H9 (cell line): ENCODE data around the gene FRYL. TPM values are rescaled to one million over a fixed set of nuclear protein-coding genes. Genes with fewer than 3 reads are reported as not detected.

Experiments used
- DNase-seq: peaks from one replicate; pipeline ENCODE4 v3.0.0-alpha.2; 2017
- H2AFZ ChIP-seq: one replicate; pipeline ENCODE4 v1.6.1; 2013; ENCODE audit warnings: mild to moderate bottlenecking, low read length, control low read depth, moderate library complexity
- H2AK5ac ChIP-seq: 2 replicates; pipeline ENCODE4 v1.6.1; 2013; ENCODE audit warnings: low read length, control low read depth, mixed read lengths; ENCODE audit not compliant: insufficient read length
- H2BK120ac ChIP-seq: one replicate; pipeline ENCODE4 v1.6.1; 2013; ENCODE audit warnings: low read depth, mild to moderate bottlenecking, low read length, control low read depth, inconsistent platforms; ENCODE audit not compliant: poor library complexity, severe bottlenecking
- H2BK12ac ChIP-seq: 2 replicates; pipeline ENCODE4 v1.6.1; 2013; ENCODE audit warnings: low read length, control low read depth, mixed read lengths, low read depth; ENCODE audit not compliant: insufficient read length
- H2BK15ac ChIP-seq: 2 replicates; pipeline ENCODE4 v1.6.1; 2013; ENCODE audit warnings: low read depth, low read length, control low read depth
- H2BK20ac ChIP-seq: one replicate; pipeline ENCODE4 v1.6.1; 2013; ENCODE audit warnings: low read depth, mild to moderate bottlenecking, low read length, control low read depth, inconsistent platforms; ENCODE audit not compliant: poor library complexity, severe bottlenecking
- H2BK5ac ChIP-seq: 2 replicates; pipeline ENCODE4 v1.6.1; 2013; ENCODE audit warnings: low read length, control low read depth, mixed read lengths; ENCODE audit not compliant: insufficient read length
- H3K14ac ChIP-seq: 2 replicates; pipeline ENCODE4 v1.6.1; 2013; ENCODE audit warnings: low read length, control low read depth; ENCODE audit not compliant: insufficient read depth
- H3K18ac ChIP-seq: 2 replicates; pipeline ENCODE4 v1.6.1; 2013; ENCODE audit warnings: low read depth, mild to moderate bottlenecking, mixed read lengths, low read length, control low read depth; ENCODE audit not compliant: insufficient read length
- H3K23ac ChIP-seq: 2 replicates; pipeline ENCODE4 v1.6.1; 2013; ENCODE audit warnings: low read length, control low read depth, mixed read lengths, low read depth; ENCODE audit not compliant: insufficient read length
- H3K23me2 ChIP-seq: 2 replicates; pipeline ENCODE4 v1.6.1; 2013; ENCODE audit warnings: low read depth, mild to moderate bottlenecking, mixed read lengths, low read length, control low read depth; ENCODE audit not compliant: insufficient read length, poor library complexity, severe bottlenecking
- H3K27ac ChIP-seq: 2 replicates; pipeline ENCODE4 v1.5.1; 2013; ENCODE audit warnings: low read length, control low read depth, mixed read lengths, low read depth; ENCODE audit not compliant: insufficient read length
- H3K27me3 ChIP-seq: 2 replicates; pipeline ENCODE4 v1.6.1; 2013; ENCODE audit warnings: low read length, control low read depth, inconsistent platforms; ENCODE audit not compliant: insufficient read depth
- H3K4ac ChIP-seq: 2 replicates; pipeline ENCODE4 v1.6.1; 2013; ENCODE audit warnings: low read depth, mild to moderate bottlenecking, control low read depth, inconsistent platforms, low read length, moderate library complexity
- H3K4me1 ChIP-seq: 2 replicates; pipeline ENCODE4 v1.6.1; 2013; ENCODE audit warnings: low read length, control low read depth, inconsistent platforms; ENCODE audit not compliant: insufficient read depth
- H3K4me2 ChIP-seq: 2 replicates; pipeline ENCODE4 v1.6.1; 2013; ENCODE audit warnings: low read length, control low read depth, mixed read lengths; ENCODE audit not compliant: insufficient read length, insufficient read depth
- H3K56ac ChIP-seq: 2 replicates; pipeline ENCODE4 v1.6.1; 2013; ENCODE audit warnings: low read depth, mild to moderate bottlenecking, mixed read lengths, low read length, control low read depth; ENCODE audit not compliant: insufficient read length
- H3K79me1 ChIP-seq: 2 replicates; pipeline ENCODE4 v1.6.1; 2013; ENCODE audit warnings: low read depth, mild to moderate bottlenecking, moderate library complexity, low read length, control low read depth, inconsistent platforms; ENCODE audit not compliant: insufficient read depth, poor library complexity, severe bottlenecking
- H3K79me2 ChIP-seq: 2 replicates; pipeline ENCODE4 v1.6.1; 2013; ENCODE audit warnings: low read length, control low read depth, inconsistent platforms; ENCODE audit not compliant: insufficient read depth
- H3K9ac ChIP-seq: 2 replicates; pipeline ENCODE4 v1.6.1; 2013; ENCODE audit warnings: low read length, control low read depth, mixed read lengths; ENCODE audit not compliant: insufficient read length; ENCODE audit errors: extremely low read depth
- H3K9me3 ChIP-seq: one replicate; pipeline ENCODE4 v1.6.1; 2013; ENCODE audit warnings: low read depth, low read length, inconsistent platforms; ENCODE audit not compliant: control insufficient read depth
- H3T11ph ChIP-seq: one replicate; pipeline ENCODE4 v1.6.1; 2013; ENCODE audit warnings: mild to moderate bottlenecking, low read length, control low read depth, inconsistent platforms
- H4K20me1 ChIP-seq: one replicate; pipeline ENCODE4 v1.6.1; 2013; ENCODE audit not compliant: control insufficient read depth, insufficient read length, insufficient read depth
- H4K5ac ChIP-seq: 2 replicates; pipeline ENCODE4 v1.6.1; 2013; ENCODE audit warnings: low read depth, mild to moderate bottlenecking, mixed read lengths, low read length, control low read depth; ENCODE audit not compliant: insufficient read length
- H4K8ac ChIP-seq: replicated peaks from 2 replicates; pipeline ENCODE4 v1.6.1; 2013; ENCODE audit warnings: low read length, control low read depth, mixed read lengths, low read depth; ENCODE audit not compliant: insufficient read length
- H4K91ac ChIP-seq: 2 replicates; pipeline ENCODE4 v1.6.1; 2013; ENCODE audit warnings: low read depth, mild to moderate bottlenecking, moderate library complexity, mixed read lengths, low read length, control low read depth; ENCODE audit not compliant: insufficient read length
- H3K27ac Mint-ChIP-seq, 3 experiments: 2 replicates in 2 of 3; 3 replicates in 1 of 3; pipeline ENCODE4 v1.8.0; 2020 to 2021; ENCODE audit warnings: mixed read lengths in 3 of 3, mild to moderate bottlenecking in 1 of 3, moderate library complexity in 1 of 3
- H3K27me3 Mint-ChIP-seq: 2 replicates; pipeline ENCODE4 v1.8.0; 2021; ENCODE audit warnings: low read depth, mild to moderate bottlenecking, moderate library complexity, mixed read lengths
- H3K36me3 Mint-ChIP-seq, 3 experiments: 2 replicates in 2 of 3; 3 replicates in 1 of 3; pipeline ENCODE4 v1.8.0; 2020 to 2021; ENCODE audit warnings: low read depth in 3 of 3, mixed read lengths in 3 of 3; ENCODE audit not compliant: insufficient read depth in 1 of 3
- H3K4me1 Mint-ChIP-seq, 2 experiments: 2 replicates each; pipeline ENCODE4 v1.8.0; 2020; ENCODE audit warnings: mixed read lengths in 2 of 2
- H3K4me3 Mint-ChIP-seq, 2 experiments: 2 replicates in 1 of 2; 3 replicates in 1 of 2; pipeline ENCODE4 v1.8.0; 2020 to 2021; ENCODE audit warnings: mild to moderate bottlenecking in 2 of 2, mixed read lengths in 2 of 2, moderate library complexity in 1 of 2
- H3K9me3 Mint-ChIP-seq, 2 experiments: 2 replicates in 1 of 2; 3 replicates in 1 of 2; pipeline ENCODE4 v1.8.0; 2020; ENCODE audit warnings: mild to moderate bottlenecking in 2 of 2, mixed read lengths in 2 of 2, moderate library complexity in 1 of 2
- CTCF ChIP-seq: fragments of 200-600 bp; sonication (generic); conservative IDR thresholded peaks from 3 replicates; pipeline ENCODE4 v1.8.0; 2021; ENCODE audit warnings: antibody characterized with exemption, mild to moderate bottlenecking
- WGBS: extraction: QIAGEN DNeasy Blood & Tissue Kit; methylation state at CpG from one replicate; pipeline ENCODE4 v1.1.7; 2013; ENCODE audit warnings: missing lambda C conversion rate, low lambda C conversion rate, mixed read lengths; ENCODE audit not compliant: insufficient read length; ENCODE audit errors: extremely low coverage; 5-methylcytosine and 5-hydroxymethylcytosine counted together
- total RNA-seq: library from RNA; stranded (reverse); gene quantifications from 2 replicates; pipeline ENCODE4 v1.2.1, GENCODE V29; 2021

The FRYL gene
- total RNA-seq, 1 experiment from 2014 or later = 31.5 TPM

GRCh38 chr4:48558026-48558425 lies 222.1 kb downstream of the FRYL start:
- H3K9me3 ChIP-seq = no peaks in the 10 kb centered on the region
- no peak overlapping the region for H3K18ac ChIP-seq
- H4K91ac ChIP-seq = no peak overlapping the region
- no peak overlapping the region for H2AK5ac ChIP-seq
- peaks cover 29 to 55% (median 51%) of the 10 kb centered on the region in 3 experiments for H3K36me3 Mint-ChIP-seq
- WGBS = no CpG with 5 or more reads among the region's 1 CpG
- no peak overlapping the region for H3K4me3 Mint-ChIP-seq
- no peaks in the 10 kb centered on the region for H4K20me1 ChIP-seq
- no peak overlapping the region for H3T11ph ChIP-seq
- no peak overlapping the region for H3K27ac Mint-ChIP-seq
- H3K4me2 ChIP-seq = no peak overlapping the region
- no peak overlapping the region for H3K4ac ChIP-seq
- H3K79me1 ChIP-seq = no peaks in the 10 kb centered on the region
- H3K9me3 Mint-ChIP-seq = no peaks in the 10 kb centered on the region; a peak in 1 of 5 replicates
- H2BK5ac ChIP-seq = no peak overlapping the region
- H3K14ac ChIP-seq = no peak overlapping the region
- H3K23ac ChIP-seq = no peak overlapping the region
- no peak overlapping the region for H3K27ac ChIP-seq
- no peak for TF ChIP-seq CTCF
- no peak overlapping the region for H2BK120ac ChIP-seq
- no peaks in the 10 kb centered on the region for H3K23me2 ChIP-seq
- no peaks in the 10 kb centered on the region for H3K4me1 Mint-ChIP-seq
- no peak overlapping the region for H2BK15ac ChIP-seq
- no peaks in the 10 kb centered on the region for H3K27me3 ChIP-seq
- H2AFZ ChIP-seq = no peak overlapping the region
- no peak overlapping the region for H4K5ac ChIP-seq
- H3K27me3 Mint-ChIP-seq = no peaks in the 10 kb centered on the region
- H3K9ac ChIP-seq = no peak overlapping the region
- no peaks in the 10 kb centered on the region for H3K79me2 ChIP-seq
- no peak overlapping the region for H2BK12ac ChIP-seq
- H3K4me1 ChIP-seq = no peaks in the 10 kb centered on the region
- H3K56ac ChIP-seq = no peak overlapping the region
- no peak overlapping the region for H4K8ac ChIP-seq
- no peak overlapping the region for H2BK20ac ChIP-seq
- no peak for DNase-seq
